Measurements from ENCODE around the gene OTUB1. TPM values are rescaled to one million over a fixed set of nuclear protein-coding genes. Genes with fewer than 3 reads are reported as not detected.

OTUB1 gene
- total and polyA plus RNA-seq, 2 of the 13 experiments (the other 11 are each of a cell fraction or from before 2014, with no cell fraction given), result 58.8 to 130 TPM

DNA sequence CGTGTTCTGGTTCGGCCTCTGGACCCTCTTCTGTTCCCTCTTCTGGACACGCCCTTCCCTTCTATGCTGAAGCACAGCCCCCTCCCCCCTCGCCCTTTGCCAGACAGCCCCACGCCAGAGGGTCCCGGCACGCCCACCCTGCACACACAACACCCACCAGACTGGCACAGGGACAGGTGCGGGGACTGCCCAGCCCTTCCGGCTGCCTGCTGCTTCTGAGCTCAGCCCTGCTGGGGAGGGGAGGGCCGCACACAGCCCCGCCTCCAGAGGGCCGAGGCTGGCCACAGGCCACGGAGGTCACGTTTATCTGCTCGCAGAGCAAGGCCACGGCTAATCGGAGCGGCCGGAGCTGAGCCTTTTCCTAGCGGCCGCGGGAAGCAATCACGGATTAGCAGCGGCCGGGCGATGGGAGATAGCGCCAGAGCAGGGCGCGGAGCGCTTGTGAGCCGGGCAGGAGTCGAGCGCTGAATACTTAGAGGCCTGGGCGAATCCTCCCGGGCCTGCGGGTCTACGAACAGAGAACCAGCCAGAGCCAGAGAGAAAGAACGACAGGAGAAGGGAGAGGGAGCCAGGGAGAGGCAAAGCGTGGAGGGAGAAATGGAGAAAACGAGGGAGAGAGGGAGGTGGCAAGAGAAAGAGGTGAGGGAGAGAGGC is 21.5 kb downstream of the OTUB1 start (continued):
- TF ChIP-seq, protein P1, sequence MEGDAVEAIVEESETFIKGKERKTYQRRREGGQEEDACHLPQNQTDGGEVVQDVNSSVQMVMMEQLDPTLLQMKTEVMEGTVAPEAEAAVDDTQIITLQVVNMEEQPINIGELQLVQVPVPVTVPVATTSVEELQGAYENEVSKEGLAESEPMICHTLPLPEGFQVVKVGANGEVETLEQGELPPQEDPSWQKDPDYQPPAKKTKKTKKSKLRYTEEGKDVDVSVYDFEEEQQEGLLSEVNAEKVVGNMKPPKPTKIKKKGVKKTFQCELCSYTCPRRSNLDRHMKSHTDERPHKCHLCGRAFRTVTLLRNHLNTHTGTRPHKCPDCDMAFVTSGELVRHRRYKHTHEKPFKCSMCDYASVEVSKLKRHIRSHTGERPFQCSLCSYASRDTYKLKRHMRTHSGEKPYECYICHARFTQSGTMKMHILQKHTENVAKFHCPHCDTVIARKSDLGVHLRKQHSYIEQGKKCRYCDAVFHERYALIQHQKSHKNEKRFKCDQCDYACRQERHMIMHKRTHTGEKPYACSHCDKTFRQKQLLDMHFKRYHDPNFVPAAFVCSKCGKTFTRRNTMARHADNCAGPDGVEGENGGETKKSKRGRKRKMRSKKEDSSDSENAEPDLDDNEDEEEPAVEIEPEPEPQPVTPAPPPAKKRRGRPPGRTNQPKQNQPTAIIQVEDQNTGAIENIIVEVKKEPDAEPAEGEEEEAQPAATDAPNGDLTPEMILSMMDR (CRISPR knock-in tag; IDR thresholded peaks at IDR 0.05), result peak; percentile 59
- TF ChIP-seq, protein P2, sequence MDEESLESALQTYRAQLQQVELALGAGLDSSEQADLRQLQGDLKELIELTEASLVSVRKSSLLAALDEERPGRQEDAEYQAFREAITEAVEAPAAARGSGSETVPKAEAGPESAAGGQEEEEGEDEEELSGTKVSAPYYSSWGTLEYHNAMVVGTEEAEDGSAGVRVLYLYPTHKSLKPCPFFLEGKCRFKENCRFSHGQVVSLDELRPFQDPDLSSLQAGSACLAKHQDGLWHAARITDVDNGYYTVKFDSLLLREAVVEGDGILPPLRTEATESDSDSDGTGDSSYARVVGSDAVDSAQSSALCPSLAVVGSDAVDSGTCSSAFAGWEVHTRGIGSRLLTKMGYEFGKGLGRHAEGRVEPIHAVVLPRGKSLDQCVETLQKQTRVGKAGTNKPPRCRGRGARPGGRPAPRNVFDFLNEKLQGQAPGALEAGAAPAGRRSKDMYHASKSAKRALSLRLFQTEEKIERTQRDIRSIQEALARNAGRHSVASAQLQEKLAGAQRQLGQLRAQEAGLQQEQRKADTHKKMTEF (CRISPR knock-in tag; IDR thresholded peaks at IDR 0.05), result peak; percentile 87
- peak; percentile 91 for TF ChIP-seq SKI (IDR thresholded peaks at IDR 0.05; ENCODE audit: partially characterized antibody)
- no peak for TF ChIP-seq ZNF17 (CRISPR knock-in tag; IDR thresholded peaks at IDR 0.05)
- TF ChIP-seq ZNF773 (CRISPR knock-in tag; IDR thresholded peaks at IDR 0.05; ENCODE audit: borderline replicate concordance), result 0 out of 2 replicates have a peak, but pooled peaks have one; percentile 23
- TF ChIP-seq ZNF761 (CRISPR knock-in tag; conservative IDR thresholded peaks at IDR 0.05), result 0 out of 2 replicates have a peak, but pooled peaks have one; percentile 32
- peak; percentile 62 for TF ChIP-seq PHF8 (CRISPR knock-in tag; IDR thresholded peaks at IDR 0.05)
- peak; percentile 75 for TF ChIP-seq AGO1 (IDR thresholded peaks at IDR 0.05; ENCODE audit: low read depth, low read length, poor library complexity, severe bottlenecking)
- TF ChIP-seq, protein P3, sequence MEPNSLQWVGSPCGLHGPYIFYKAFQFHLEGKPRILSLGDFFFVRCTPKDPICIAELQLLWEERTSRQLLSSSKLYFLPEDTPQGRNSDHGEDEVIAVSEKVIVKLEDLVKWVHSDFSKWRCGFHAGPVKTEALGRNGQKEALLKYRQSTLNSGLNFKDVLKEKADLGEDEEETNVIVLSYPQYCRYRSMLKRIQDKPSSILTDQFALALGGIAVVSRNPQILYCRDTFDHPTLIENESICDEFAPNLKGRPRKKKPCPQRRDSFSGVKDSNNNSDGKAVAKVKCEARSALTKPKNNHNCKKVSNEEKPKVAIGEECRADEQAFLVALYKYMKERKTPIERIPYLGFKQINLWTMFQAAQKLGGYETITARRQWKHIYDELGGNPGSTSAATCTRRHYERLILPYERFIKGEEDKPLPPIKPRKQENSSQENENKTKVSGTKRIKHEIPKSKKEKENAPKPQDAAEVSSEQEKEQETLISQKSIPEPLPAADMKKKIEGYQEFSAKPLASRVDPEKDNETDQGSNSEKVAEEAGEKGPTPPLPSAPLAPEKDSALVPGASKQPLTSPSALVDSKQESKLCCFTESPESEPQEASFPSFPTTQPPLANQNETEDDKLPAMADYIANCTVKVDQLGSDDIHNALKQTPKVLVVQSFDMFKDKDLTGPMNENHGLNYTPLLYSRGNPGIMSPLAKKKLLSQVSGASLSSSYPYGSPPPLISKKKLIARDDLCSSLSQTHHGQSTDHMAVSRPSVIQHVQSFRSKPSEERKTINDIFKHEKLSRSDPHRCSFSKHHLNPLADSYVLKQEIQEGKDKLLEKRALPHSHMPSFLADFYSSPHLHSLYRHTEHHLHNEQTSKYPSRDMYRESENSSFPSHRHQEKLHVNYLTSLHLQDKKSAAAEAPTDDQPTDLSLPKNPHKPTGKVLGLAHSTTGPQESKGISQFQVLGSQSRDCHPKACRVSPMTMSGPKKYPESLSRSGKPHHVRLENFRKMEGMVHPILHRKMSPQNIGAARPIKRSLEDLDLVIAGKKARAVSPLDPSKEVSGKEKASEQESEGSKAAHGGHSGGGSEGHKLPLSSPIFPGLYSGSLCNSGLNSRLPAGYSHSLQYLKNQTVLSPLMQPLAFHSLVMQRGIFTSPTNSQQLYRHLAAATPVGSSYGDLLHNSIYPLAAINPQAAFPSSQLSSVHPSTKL (CRISPR knock-in tag; IDR thresholded peaks at IDR 0.05), result peak; percentile 80
- peak; percentile 42; the same call in 1 of the 2 replicates for TF ChIP-seq ZMAT3 (CRISPR knock-in tag; conservative IDR thresholded peaks at IDR 0.05)
- TF ChIP-seq ZKSCAN5 (CRISPR knock-in tag; IDR thresholded peaks at IDR 0.05), result 0 out of 2 replicates have a peak, but pooled peaks have one; percentile 32
- peak; percentile 23 for TF ChIP-seq RBM39 (IDR thresholded peaks at IDR 0.05; ENCODE audit: low read depth, low read length, poor library complexity, severe bottlenecking)
- TF ChIP-seq ZNF883 (CRISPR knock-in tag; IDR thresholded peaks at IDR 0.05; ENCODE audit: not compliant biosample characterization), result peak; percentile 51
- TF ChIP-seq KDM3A (CRISPR knock-in tag; IDR thresholded peaks at IDR 0.05; ENCODE audit: low read depth), result peak; percentile 87; the same call in 1 of the 2 replicates
- peak; percentile 72; the same call in 1 of the 2 replicates for TF ChIP-seq RCOR2 (CRISPR knock-in tag; IDR thresholded peaks at IDR 0.05)
- no peak for TF ChIP-seq LCORL (IDR thresholded peaks at IDR 0.05)
- peak; percentile 73; the same call in 1 of the 2 replicates for TF ChIP-seq LCORL (CRISPR knock-in tag; IDR thresholded peaks at IDR 0.05)
- TF ChIP-seq, protein P4, sequence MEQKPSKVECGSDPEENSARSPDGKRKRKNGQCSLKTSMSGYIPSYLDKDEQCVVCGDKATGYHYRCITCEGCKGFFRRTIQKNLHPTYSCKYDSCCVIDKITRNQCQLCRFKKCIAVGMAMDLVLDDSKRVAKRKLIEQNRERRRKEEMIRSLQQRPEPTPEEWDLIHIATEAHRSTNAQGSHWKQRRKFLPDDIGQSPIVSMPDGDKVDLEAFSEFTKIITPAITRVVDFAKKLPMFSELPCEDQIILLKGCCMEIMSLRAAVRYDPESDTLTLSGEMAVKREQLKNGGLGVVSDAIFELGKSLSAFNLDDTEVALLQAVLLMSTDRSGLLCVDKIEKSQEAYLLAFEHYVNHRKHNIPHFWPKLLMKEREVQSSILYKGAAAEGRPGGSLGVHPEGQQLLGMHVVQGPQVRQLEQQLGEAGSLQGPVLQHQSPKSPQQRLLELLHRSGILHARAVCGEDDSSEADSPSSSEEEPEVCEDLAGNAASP (CRISPR knock-in tag; IDR thresholded peaks at IDR 0.05; ENCODE audit: borderline replicate concordance), result peak; percentile 73; the same call in 1 of the 2 replicates
- TF ChIP-seq ZNF772 (CRISPR knock-in tag; IDR thresholded peaks at IDR 0.05), result peak; percentile 79; the same call in 1 of the 2 replicates
- no peak for TF ChIP-seq CHD4 (IDR thresholded peaks at IDR 0.05; ENCODE audit: borderline replicate concordance, low read length)
- TF ChIP-seq THAP11 (CRISPR knock-in tag; IDR thresholded peaks at IDR 0.05), result peak; percentile 73
